IPS-NIHi7 (cell line): Measurements from ENCODE around the gene OR9A4.

Experiments used
- DNase-seq: peaks from one replicate; pipeline ENCODE4 v3.0.0; 2012; ENCODE audit warnings: mixed read lengths; ENCODE audit errors: extremely low spot score

The OR9A4 gene

GRCh38 chr7:141946796-141947195, 30.6 kb downstream of the OR9A4 start, which contains the start of gene CLEC5A:
TSS of gene CLEC5A (minus strand) at chr7:141946974. CDS start at chr7:141946292, 682 bp downstream.
- DNase-seq = no peak

GRCh38 chr7:141949021-141949420, 32.8 kb downstream of the OR9A4 start:
- DNase-seq = no peak

GRCh38 chr7:141949451-141949850, 33.3 kb downstream of the OR9A4 start:
- no peak for DNase-seq

- no peak for DNase-seq
These were observed 33.7 kb downstream of the OR9A4 start for GRCh38 chr7:141949911-141950310.

- no peak for DNase-seq
These were observed 34.6 kb downstream of the OR9A4 start for GRCh38 chr7:141950806-141951205.

GRCh38 chr7:141952461-141952860, 36.3 kb downstream of the OR9A4 start:
- DNase-seq = no peak

- DNase-seq = no peak
These were observed 38.1 kb downstream of the OR9A4 start for GRCh38 chr7:141954334-141954733.

GRCh38 chr7:141956084-141956483, 39.9 kb downstream of the OR9A4 start:
- no peak for DNase-seq

- no peak for DNase-seq
These were observed 44.7 kb downstream of the OR9A4 start for GRCh38 chr7:141960687-141961422.
